Gastrocnemius medialis (tissue), 4 donors: Measurements from ENCODE around the gene THBD.
"Not testable (repeated sequence)": the region's sequence is repeated elsewhere in the genome, so short reads cannot be mapped to it uniquely, and the experiment has no call there.

Source experiments
- POLR2A ChIP-seq, 2 donors: fragments of 450-650 bp; IDR thresholded peaks; one replicate each; pipeline ENCODE4 v1.6.1; 2017; ENCODE audit warnings: antibody characterized with exemption in 2 of 2, mild to moderate bottlenecking in 2 of 2, moderate library complexity in 2 of 2
- TF ChIP-seq, protein P1 (sequence below), 5 experiments: fragments of 450-650 bp in 3 of 5; fragments of 200-600 bp in 2 of 5; sonication (generic) in 2 of 5; IDR thresholded peaks in 4 of 5; conservative IDR thresholded peaks in 1 of 5; 1 replicate in 4 of 5; 2 replicates in 1 of 5; pipeline ENCODE4 v1.5.1; 2016 to 2019; ENCODE audit warnings: antibody characterized with exemption in 5 of 5, mild to moderate bottlenecking in 3 of 5, moderate library complexity in 3 of 5

GRCh38 chr20:23025503-23025902, 24.0 kb downstream of the THBD start:
- TF ChIP-seq, protein P1, sequence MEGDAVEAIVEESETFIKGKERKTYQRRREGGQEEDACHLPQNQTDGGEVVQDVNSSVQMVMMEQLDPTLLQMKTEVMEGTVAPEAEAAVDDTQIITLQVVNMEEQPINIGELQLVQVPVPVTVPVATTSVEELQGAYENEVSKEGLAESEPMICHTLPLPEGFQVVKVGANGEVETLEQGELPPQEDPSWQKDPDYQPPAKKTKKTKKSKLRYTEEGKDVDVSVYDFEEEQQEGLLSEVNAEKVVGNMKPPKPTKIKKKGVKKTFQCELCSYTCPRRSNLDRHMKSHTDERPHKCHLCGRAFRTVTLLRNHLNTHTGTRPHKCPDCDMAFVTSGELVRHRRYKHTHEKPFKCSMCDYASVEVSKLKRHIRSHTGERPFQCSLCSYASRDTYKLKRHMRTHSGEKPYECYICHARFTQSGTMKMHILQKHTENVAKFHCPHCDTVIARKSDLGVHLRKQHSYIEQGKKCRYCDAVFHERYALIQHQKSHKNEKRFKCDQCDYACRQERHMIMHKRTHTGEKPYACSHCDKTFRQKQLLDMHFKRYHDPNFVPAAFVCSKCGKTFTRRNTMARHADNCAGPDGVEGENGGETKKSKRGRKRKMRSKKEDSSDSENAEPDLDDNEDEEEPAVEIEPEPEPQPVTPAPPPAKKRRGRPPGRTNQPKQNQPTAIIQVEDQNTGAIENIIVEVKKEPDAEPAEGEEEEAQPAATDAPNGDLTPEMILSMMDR (IDR thresholded peaks at IDR 0.05 in 4 of 5, conservative IDR thresholded peaks at IDR 0.05 in 1 of 5), result not testable (repeated sequence)
- TF ChIP-seq POLR2A (IDR thresholded peaks at IDR 0.05), result not testable (repeated sequence)
